MM.1S (cell line): ENCODE data around the gene BEAN1.
A peak's percentile ranks its signal among the peaks of the same experiment; 100 is the strongest.

Source experiments
- DNase-seq: peaks from one replicate; pipeline ENCODE4 v3.0.0-alpha.2; 2015
- H2AFZ ChIP-seq: fragments of 300-600 bp; sonication (generic); 2 replicates; pipeline ENCODE4 v1.6.0; 2016; ENCODE audit warnings: antibody characterized with exemption, low read length
- H3F3A ChIP-seq: fragments of 300-600 bp; sonication (generic); 2 replicates; pipeline ENCODE4 v1.6.1; 2016; ENCODE audit warnings: mild to moderate bottlenecking, antibody characterized with exemption, low read length, moderate library complexity, mixed read lengths; ENCODE audit not compliant: insufficient read depth
- H3K27ac ChIP-seq: fragments of 300-600 bp; sonication (generic); 2 replicates; pipeline ENCODE4 v1.5.1; 2016; ENCODE audit warnings: mild to moderate bottlenecking, low read length
- H3K27me3 ChIP-seq: fragments of 300-600 bp; sonication (generic); replicated peaks from 2 replicates; pipeline ENCODE4 v1.6.0; 2016; ENCODE audit warnings: low read length; ENCODE audit not compliant: insufficient read depth
- H3K36me3 ChIP-seq: fragments of 300-600 bp; sonication (generic); replicated peaks from 2 replicates; pipeline ENCODE4 v1.6.1; 2016; ENCODE audit warnings: mild to moderate bottlenecking, low read length, mixed read lengths; ENCODE audit not compliant: insufficient read depth
- H3K4me1 ChIP-seq: fragments of 300-600 bp; sonication (generic); 2 replicates; pipeline ENCODE4 v1.6.1; 2016; ENCODE audit warnings: low read length, mixed read lengths
- H3K4me2 ChIP-seq: fragments of 300-600 bp; sonication (generic); 2 replicates; pipeline ENCODE4 v1.6.0; 2016; ENCODE audit warnings: low read depth, low read length
- H3K4me3 ChIP-seq: fragments of 300-600 bp; sonication (generic); 2 replicates; pipeline ENCODE4 v1.5.1; 2016; ENCODE audit warnings: low read length, mixed read lengths
- H3K79me2 ChIP-seq: fragments of 300-600 bp; sonication (generic); 2 replicates; pipeline ENCODE4 v1.6.1; 2016; ENCODE audit warnings: mixed run types, low read length, mixed read lengths
- H3K9ac ChIP-seq: fragments of 300-600 bp; sonication (generic); 2 replicates; pipeline ENCODE4 v1.6.1; 2016; ENCODE audit warnings: low read length, mixed read lengths
- H3K9me2 ChIP-seq: fragments of 300-600 bp; sonication (generic); replicated peaks from 2 replicates; pipeline ENCODE4 v1.6.1; 2016; ENCODE audit warnings: mild to moderate bottlenecking, low read length, mixed read lengths; ENCODE audit not compliant: insufficient read depth
- H3K9me3 ChIP-seq: fragments of 300-600 bp; sonication (generic); replicated peaks from 2 replicates; pipeline ENCODE4 v1.6.1; 2016; ENCODE audit warnings: mild to moderate bottlenecking, low read length, mixed read lengths; ENCODE audit not compliant: insufficient read depth
- H4K20me1 ChIP-seq: fragments of 300-600 bp; sonication (generic); 2 replicates; pipeline ENCODE4 v1.6.1; 2016; ENCODE audit warnings: mild to moderate bottlenecking, low read length, moderate library complexity, mixed read lengths; ENCODE audit not compliant: insufficient read depth
- CTCF ChIP-seq: fragments of 300-600 bp; sonication (generic); IDR thresholded peaks from 2 replicates; pipeline ENCODE4 v1.5.1; 2016; ENCODE audit warnings: antibody characterized with exemption, low read length, mixed read lengths
- EZH2 ChIP-seq: fragments of 300-600 bp; sonication (generic); optimal IDR thresholded peaks from 2 replicates; pipeline ENCODE3; 2017; ENCODE audit warnings: low read depth, mild to moderate bottlenecking, antibody characterized with exemption, low read length, mixed read lengths
- EZH2phosphoT487 ChIP-seq: fragments of 300-600 bp; sonication (generic); IDR thresholded peaks from 2 replicates; pipeline ENCODE4 v1.6.1; 2018; ENCODE audit warnings: antibody characterized with exemption, low read length

Gene BEAN1

GRCh38 chr16:66473051-66473571, 46.0 kb downstream of the BEAN1 start:
- H3K9me3 ChIP-seq: no peaks in the 10 kb centered on the region
- H3K79me2 ChIP-seq: no peaks in the 10 kb centered on the region
- TF ChIP-seq EZH2phosphoT487 (no peak), CTCF (no peak), EZH2 (no peak)
- no peak overlapping the region for H3K4me2 ChIP-seq
- no peaks in the 10 kb centered on the region for H3K9me2 ChIP-seq
- no peak for DNase-seq
- peaks cover 26% of the 10 kb centered on the region for H3K4me1 ChIP-seq
- peaks cover 9% of the 10 kb centered on the region for H3F3A ChIP-seq
- no peak overlapping the region for H3K27ac ChIP-seq
- H4K20me1 ChIP-seq: no peaks in the 10 kb centered on the region
- no peaks in the 10 kb centered on the region for H3K36me3 ChIP-seq
- no peak overlapping the region for H3K9ac ChIP-seq
- no peaks in the 10 kb centered on the region for H3K27me3 ChIP-seq
- H3K4me3 ChIP-seq: no peak overlapping the region
- no peak overlapping the region for H2AFZ ChIP-seq

- no peak overlapping the region for H3K27ac ChIP-seq
- H3K9ac ChIP-seq: no peak overlapping the region
- no peak for DNase-seq
- H3K4me3 ChIP-seq: no peak overlapping the region
- H3K9me3 ChIP-seq: no peaks in the 10 kb centered on the region
- no peaks in the 10 kb centered on the region for H3K27me3 ChIP-seq
- no peaks in the 10 kb centered on the region for H3K79me2 ChIP-seq
- no peak overlapping the region for H3K4me2 ChIP-seq
- H3F3A ChIP-seq: peaks cover 9% of the 10 kb centered on the region
- no peak overlapping the region for H2AFZ ChIP-seq
- no peaks in the 10 kb centered on the region for H3K36me3 ChIP-seq
- TF ChIP-seq EZH2phosphoT487 (no peak), CTCF (no peak), EZH2 (no peak)
- peaks cover 30% of the 10 kb centered on the region for H3K4me1 ChIP-seq
- no peaks in the 10 kb centered on the region for H4K20me1 ChIP-seq
- no peaks in the 10 kb centered on the region for H3K9me2 ChIP-seq
These were observed 46.8 kb downstream of the BEAN1 start for GRCh38 chr16:66473654-66474519.

DNA sequence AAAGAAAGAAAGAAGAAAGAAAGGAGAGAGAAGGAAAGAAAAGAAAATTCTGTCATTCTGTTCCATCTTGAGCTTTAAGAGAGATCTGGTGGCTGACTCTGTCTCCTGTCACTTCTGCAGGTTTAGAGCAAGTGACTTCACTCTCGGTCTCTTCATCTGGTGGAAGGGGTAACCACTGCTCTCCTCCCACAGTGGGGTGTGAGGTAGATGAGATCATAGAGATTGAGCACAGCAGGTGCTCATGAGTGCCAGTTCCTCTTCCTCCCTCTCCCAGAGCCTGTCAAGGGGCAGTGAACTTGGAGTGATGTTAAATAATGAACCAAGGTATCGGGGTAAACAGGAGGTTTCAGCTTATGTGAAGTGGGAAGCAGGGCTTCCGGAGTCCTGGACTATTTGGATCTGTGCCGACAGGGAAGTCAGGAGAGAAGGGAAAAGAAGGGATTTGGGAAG, 47.7 kb downstream of the BEAN1 start:
- peak overlapping the region; percentile 39; the same call in 1 of the 2 replicates for H2AFZ ChIP-seq
- H3K4me1 ChIP-seq: peaks cover 38% of the 10 kb centered on the region
- peak; percentile 85 for DNase-seq
- H3K36me3 ChIP-seq: no peaks in the 10 kb centered on the region
- H3K79me2 ChIP-seq: no peaks in the 10 kb centered on the region
- H3K27ac ChIP-seq: peak overlapping the region; percentile 15; the same call in 1 of the 2 replicates
- no peaks in the 10 kb centered on the region for H3K9me3 ChIP-seq
- H3K9me2 ChIP-seq: no peaks in the 10 kb centered on the region
- TF ChIP-seq EZH2 (no peak), CTCF (no peak), EZH2phosphoT487 (no peak)
- peaks cover 9% of the 10 kb centered on the region for H3F3A ChIP-seq
- 0 out of 2 replicates have a peak overlapping the region, but pooled peaks have one; percentile 9 for H3K9ac ChIP-seq
- no peak overlapping the region for H3K4me3 ChIP-seq
- H4K20me1 ChIP-seq: no peaks in the 10 kb centered on the region
- H3K4me2 ChIP-seq: peak overlapping the region; percentile 15; the same call in 1 of the 2 replicates
- no peaks in the 10 kb centered on the region for H3K27me3 ChIP-seq
